ENCODE results near the gene PWWP2B. TPM values are rescaled to one million over a fixed set of nuclear protein-coding genes. Genes with fewer than 3 reads are reported as not detected.
A peak's percentile ranks its signal among the peaks of the same experiment; 100 is the strongest.

Gene PWWP2B
- total and polyA plus RNA-seq, 2 of the 13 experiments (the other 11 are each of a cell fraction or from before 2014, with no cell fraction given), result 2.3 to 4.7 TPM

- Histone ChIP-seq H3K9me3 (ENCODE audit: low read length) (no peaks in the 10 kb centered on the region), H3K79me2 (ENCODE audit: insufficient read depth, low read length) (no peaks in the 10 kb centered on the region), H3K4me3 (replicated peaks in 1 of 3; ENCODE audit: insufficient read depth in 1 of 3, low read depth in 2 of 3, low read length in 3 of 3) (no peak overlapping the region; a peak in 1 of 6 replicates), H2AFZ (ENCODE audit: low read length) (no peak overlapping the region), H4K20me1 (ENCODE audit: insufficient read depth, low read length) (no peaks in the 10 kb centered on the region), H3K27me3 (ENCODE audit: control insufficient read depth in 1 of 2, insufficient read depth in 2 of 2, low read length in 2 of 2) (peaks cover 3 to 14% of the 10 kb centered on the region in 2 experiments; a peak in 4 of 5 replicates), H3K27ac (ENCODE audit: extremely low read length, insufficient read depth, low read length) (no peak overlapping the region), H3K36me3 (replicated peaks in 1 of 2; ENCODE audit: control insufficient read depth in 1 of 2, insufficient read depth in 2 of 2, low read length in 2 of 2) (no peaks in the 10 kb centered on the region), H3K9ac (ENCODE audit: insufficient read depth, low read depth, low read length) (no peak overlapping the region), H3K4me2 (ENCODE audit: low read depth, low read length) (peak overlapping the region; percentile 46), H3K4me1 (ENCODE audit: insufficient read depth, low read length) (peaks cover 85% of the 10 kb centered on the region)
- ChIA-PET CTCF (ENCODE audit: low intra/inter-chr PET ratio, low total read pairs) (no interaction called here), POLR2A (interaction anchor here (1.4 kb wide), 1 partner anchor 9 kb away, joined by 4 read pairs; no protein-coding TSS in a partner anchor)
- intact Hi-C loops (cut with micrococcal nuclease; ENCODE audit: unreplicated experiment), result loop anchor here (5.0 kb wide), 1 partner anchor 62 kb away; no protein-coding TSS in a partner anchor
- FAIRE-seq, result no peak
- no TSS peak for BruUV-seq (replicated peaks)
- DNase-seq (ENCODE audit: low spot score), result no peak
- ATAC-seq, result no peak
- no CpG with 5 or more reads among the region's 19 CpGs for WGBS (ENCODE audit: low lambda C conversion rate)
- in situ Hi-C loops (cut with HindIII; ENCODE audit: extremely low pct_ligation_motif_present, low pct_unique_long_range_greater_than_20kb), result loop anchor here (5.0 kb wide), 2 partner anchors 82 to 122 kb away; partner anchors contain the start of gene INPP5A
- TF ChIP-seq FOXK1 (CRISPR knock-in tag; IDR thresholded peaks at IDR 0.05; ENCODE audit: borderline replicate concordance, low read depth) (no peak), BORCS8-MEF2B (CRISPR knock-in tag; IDR thresholded peaks at IDR 0.05) (no peak), DRAP1 (CRISPR knock-in tag; IDR thresholded peaks at IDR 0.05) (no peak), PHF21A (CRISPR knock-in tag; IDR thresholded peaks at IDR 0.05) (no peak), BRCA1 (CRISPR knock-in tag; IDR thresholded peaks at IDR 0.05) (no peak), ZC3H4 (CRISPR knock-in tag; IDR thresholded peaks at IDR 0.05; ENCODE audit: borderline replicate concordance) (no peak), ZBTB21 (CRISPR knock-in tag; IDR thresholded peaks at IDR 0.05) (no peak), ELF4 (CRISPR knock-in tag; IDR thresholded peaks at IDR 0.05; ENCODE audit: borderline replicate concordance) (no peak), IRF1 (CRISPR knock-in tag; IDR thresholded peaks at IDR 0.05; ENCODE audit: low read depth) (no peak), KLF6 (CRISPR knock-in tag; IDR thresholded peaks at IDR 0.05) (no peak), AGO2 (optimal IDR thresholded peaks at IDR 0.05; ENCODE audit: low read depth, low read length) (no peak), PRDM10 (CRISPR knock-in tag; IDR thresholded peaks at IDR 0.05; ENCODE audit: low read depth) (no peak), ZNF713 (CRISPR knock-in tag; IDR thresholded peaks at IDR 0.05) (no peak), PRPF4 (IDR thresholded peaks at IDR 0.05; ENCODE audit: low read depth, low read length, poor library complexity, severe bottlenecking) (no peak), ZNF343 (CRISPR knock-in tag; IDR thresholded peaks at IDR 0.05) (no peak), JUN (CRISPR knock-in tag; IDR thresholded peaks at IDR 0.05) (no peak), E2F2 (CRISPR knock-in tag; IDR thresholded peaks at IDR 0.05; ENCODE audit: borderline replicate concordance) (no peak), ZNF549 (CRISPR knock-in tag; IDR thresholded peaks at IDR 0.05) (no peak), FOSL1 (CRISPR knock-in tag; IDR thresholded peaks at IDR 0.05; ENCODE audit: borderline replicate concordance) (no peak), SOX5 (CRISPR knock-in tag; IDR thresholded peaks at IDR 0.05; ENCODE audit: borderline replicate concordance) (no peak), HCFC1 (IDR thresholded peaks at IDR 0.05; ENCODE audit: low read depth, low read length) (no peak)
Measured at GRCh38 chr10:132455441-132455971, 58.5 kb downstream of the PWWP2B start.
